PFSK-1 (cell line): Measurements from ENCODE around the gene SLC6A6.

Experiments used
- FOXP2 ChIP-seq: optimal IDR thresholded peaks from 2 replicates; pipeline ENCODE3; 2011; ENCODE audit warnings: borderline replicate concordance, control low read depth, inconsistent platforms; ENCODE audit not compliant: insufficient read depth; ENCODE audit errors: extremely low read length, extremely low read depth
- POLR2AphosphoS5 ChIP-seq: IDR thresholded peaks from 2 replicates; pipeline ENCODE4 v1.6.1; 2012; ENCODE audit warnings: low read depth, mild to moderate bottlenecking, control low read depth, low read length, moderate library complexity
- REST ChIP-seq, 2 experiments: IDR thresholded peaks; 2 replicates each; pipeline versions ENCODE4 v1.6.1 to v1.8.0; 2011 to 2012; ENCODE audit warnings: low read depth in 2 of 2, low read length in 2 of 2, control low read depth in 1 of 2, inconsistent platforms in 1 of 2, mild to moderate bottlenecking in 1 of 2, moderate library complexity in 1 of 2; ENCODE audit not compliant: insufficient read depth in 1 of 2
- SIN3A ChIP-seq: IDR thresholded peaks from 2 replicates; pipeline ENCODE4 v1.6.1; 2012; ENCODE audit warnings: mild to moderate bottlenecking, low read length, moderate library complexity, borderline replicate concordance; ENCODE audit not compliant: insufficient read depth
- TAF1 ChIP-seq: IDR thresholded peaks from 2 replicates; pipeline ENCODE4 v1.6.1; 2012; ENCODE audit warnings: low read length, control low read depth, borderline replicate concordance; ENCODE audit not compliant: insufficient read depth

SLC6A6 gene

GRCh38 chr3:14359348-14359747 lies 43.1 kb upstream of the SLC6A6 start:
- no peak for TF ChIP-seq POLR2AphosphoS5
- TF ChIP-seq REST (IDR thresholded peaks at IDR 0.05; ENCODE audit: insufficient read depth in 1 of 2, low read depth in 2 of 2, low read length in 2 of 2), result no peak
- TF ChIP-seq FOXP2, result no peak
- no peak for TF ChIP-seq TAF1
- TF ChIP-seq SIN3A, result no peak

GRCh38 chr3:14360123-14360881 lies 42.1 kb upstream of the SLC6A6 start:
- no peak for TF ChIP-seq FOXP2
- no peak for TF ChIP-seq SIN3A
- TF ChIP-seq TAF1, result no peak
- TF ChIP-seq REST (IDR thresholded peaks at IDR 0.05; ENCODE audit: insufficient read depth in 1 of 2, low read depth in 2 of 2, low read length in 2 of 2), result no peak
- no peak for TF ChIP-seq POLR2AphosphoS5

DNA sequence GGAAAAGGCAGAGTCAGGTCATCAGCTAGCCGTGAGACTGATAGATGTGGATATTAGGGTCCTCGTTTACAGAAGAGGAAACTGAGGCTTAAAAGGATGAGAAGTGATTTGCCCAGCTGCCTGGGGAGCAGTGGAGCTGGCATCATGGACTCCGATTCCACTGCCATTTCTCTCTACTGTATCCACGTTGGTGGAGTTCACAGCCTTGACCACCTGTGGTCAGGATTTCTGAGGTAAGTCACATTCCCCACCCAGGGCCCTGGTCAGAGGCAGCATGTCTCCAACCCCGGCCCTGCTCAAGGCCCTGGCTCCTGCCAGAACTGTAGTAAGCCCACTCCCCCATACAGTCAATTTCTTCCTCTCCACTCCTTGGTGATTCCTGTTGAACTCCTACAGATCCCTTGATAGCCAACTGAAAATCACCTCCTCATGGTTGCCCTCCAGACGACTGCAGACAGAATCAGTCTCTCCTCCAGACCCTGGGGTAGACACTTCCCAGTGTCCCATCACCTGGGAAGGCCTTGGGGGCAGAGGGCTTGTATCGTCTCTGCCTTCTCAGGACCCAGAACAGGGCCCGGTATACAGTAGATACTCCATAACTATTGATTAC lies 41.2 kb upstream of the SLC6A6 start:
- TF ChIP-seq REST (IDR thresholded peaks at IDR 0.05; ENCODE audit: insufficient read depth in 1 of 2, low read depth in 2 of 2, low read length in 2 of 2) (no peak), FOXP2 (no peak), POLR2AphosphoS5 (no peak), SIN3A (no peak), TAF1 (no peak)

GRCh38 chr3:14362890-14363289 lies 39.5 kb upstream of the SLC6A6 start:
- TF ChIP-seq REST (IDR thresholded peaks at IDR 0.05; ENCODE audit: insufficient read depth in 1 of 2, low read depth in 2 of 2, low read length in 2 of 2) (no peak), SIN3A (no peak), FOXP2 (no peak), POLR2AphosphoS5 (no peak), TAF1 (no peak)

GRCh38 chr3:14363379-14363778 lies 39.0 kb upstream of the SLC6A6 start:
- no peak for TF ChIP-seq SIN3A
- no peak for TF ChIP-seq TAF1
- no peak for TF ChIP-seq POLR2AphosphoS5
- TF ChIP-seq FOXP2, result no peak
- TF ChIP-seq REST (IDR thresholded peaks at IDR 0.05; ENCODE audit: insufficient read depth in 1 of 2, low read depth in 2 of 2, low read length in 2 of 2), result no peak
